ENCODE measurements around the gene ATP8B4. TPM values are rescaled to one million over a fixed set of nuclear protein-coding genes. Genes with fewer than 3 reads are reported as not detected.
"Not testable (repeated sequence)": the region's sequence is repeated elsewhere in the genome, so short reads cannot be mapped to it uniquely, and the experiment has no call there.

The ATP8B4 gene
- total RNA-seq = 10 to 100 TPM; 20.0 to 26.1 TPM

GRCh38 chr15:50119063-50120040 lies at the start of gene ATP8B4:
ATP8B4 (minus strand) TSS chr15:50119233; CDS start chr15:50106966, 12,267 bp downstream.
- Mint-ChIP-seq H3K27ac (peak within 1 kb of the TSS; percentile 78), H3K4me1 (peaks cover 20% of the 10 kb centered on the region), H3K27me3 (peaks cover 12% of the 10 kb centered on the region), H3K4me3 (peak within 1 kb of the TSS; percentile 67), H3K9me3 (peaks cover 9% of the 10 kb centered on the region), H3K36me3 (ENCODE audit: low read depth) (no peaks in the 10 kb centered on the region)
- peak; percentile 50 for ATAC-seq (replicated peaks)

- Mint-ChIP-seq H3K27ac (peak overlapping the region; percentile 11), H3K9me3 (no peaks in the 10 kb centered on the region), H3K36me3 (ENCODE audit: low read depth) (no peaks in the 10 kb centered on the region), H3K27me3 (peaks cover 33% of the 10 kb centered on the region), H3K4me3 (no peak overlapping the region), H3K4me1 (no peaks in the 10 kb centered on the region)
- no peak for ATAC-seq (replicated peaks)
These were observed 49.3 kb upstream of the ATP8B4 start for GRCh38 chr15:50168379-50168778.

- H3K27ac Mint-ChIP-seq = no peak overlapping the region
- no peak overlapping the region for H3K4me3 Mint-ChIP-seq
- no peaks in the 10 kb centered on the region for H3K4me1 Mint-ChIP-seq
These were observed 48.1 kb upstream of the ATP8B4 start for GRCh38 chr15:50167110-50167509.

GRCh38 chr15:50166216-50166615 lies 47.2 kb upstream of the ATP8B4 start:
- Mint-ChIP-seq H3K36me3 (ENCODE audit: low read depth) (no peaks in the 10 kb centered on the region), H3K4me1 (no peaks in the 10 kb centered on the region), H3K27ac (no peak overlapping the region), H3K27me3 (peaks cover 35% of the 10 kb centered on the region), H3K9me3 (peaks cover 5% of the 10 kb centered on the region), H3K4me3 (no peak overlapping the region)
- no peak for ATAC-seq (replicated peaks)

More at GRCh38 chr15:50167110-50167509, 48.1 kb upstream of the ATP8B4 start:
- peaks cover 40% of the 10 kb centered on the region for H3K27me3 Mint-ChIP-seq
- no peak for ATAC-seq (replicated peaks)
- no peaks in the 10 kb centered on the region for H3K36me3 Mint-ChIP-seq (ENCODE audit: low read depth)
- H3K9me3 Mint-ChIP-seq = peaks cover 5% of the 10 kb centered on the region

- H3K27me3 Mint-ChIP-seq = peaks cover 25% of the 10 kb centered on the region
- H3K27ac Mint-ChIP-seq = no peak overlapping the region
- H3K4me3 Mint-ChIP-seq = no peak overlapping the region
- no peak for ATAC-seq (replicated peaks)
- no peaks in the 10 kb centered on the region for H3K4me1 Mint-ChIP-seq
- H3K9me3 Mint-ChIP-seq = peaks cover 5% of the 10 kb centered on the region
- H3K36me3 Mint-ChIP-seq (ENCODE audit: low read depth) = no peaks in the 10 kb centered on the region
These were observed 45.4 kb upstream of the ATP8B4 start for GRCh38 chr15:50164458-50164857.

- Mint-ChIP-seq H3K9me3 (peaks cover 5% of the 10 kb centered on the region), H3K27ac (no peak overlapping the region), H3K27me3 (peaks cover 25% of the 10 kb centered on the region), H3K36me3 (ENCODE audit: low read depth) (no peaks in the 10 kb centered on the region), H3K4me1 (no peaks in the 10 kb centered on the region), H3K4me3 (no peak overlapping the region)
- no peak for ATAC-seq (replicated peaks)
These were observed 44.8 kb upstream of the ATP8B4 start for GRCh38 chr15:50163719-50164410.

- ATAC-seq (replicated peaks) = no peak
- Mint-ChIP-seq H3K9me3 (peaks cover 5% of the 10 kb centered on the region), H3K27me3 (peaks cover 23% of the 10 kb centered on the region), H3K4me3 (no peak overlapping the region), H3K36me3 (ENCODE audit: low read depth) (no peaks in the 10 kb centered on the region), H3K27ac (no peak overlapping the region), H3K4me1 (no peaks in the 10 kb centered on the region)
These were observed 44.1 kb upstream of the ATP8B4 start for GRCh38 chr15:50162969-50163718.

GRCh38 chr15:50158236-50158635 lies 39.2 kb upstream of the ATP8B4 start:
- not testable (repeated sequence) for H3K27me3 Mint-ChIP-seq; H3K27ac Mint-ChIP-seq; H3K4me3 Mint-ChIP-seq; H3K4me1 Mint-ChIP-seq; H3K36me3 Mint-ChIP-seq (ENCODE audit: low read depth); ATAC-seq (replicated peaks)
- H3K9me3 Mint-ChIP-seq = peaks cover 11% of the 10 kb centered on the region

GRCh38 chr15:50151476-50151875 lies 32.4 kb upstream of the ATP8B4 start:
- H3K27ac Mint-ChIP-seq = no peak overlapping the region
- no peak for ATAC-seq (replicated peaks)
- peaks cover 3% of the 10 kb centered on the region for H3K27me3 Mint-ChIP-seq
- H3K4me3 Mint-ChIP-seq = no peak overlapping the region
- H3K36me3 Mint-ChIP-seq (ENCODE audit: low read depth) = no peaks in the 10 kb centered on the region
- peaks cover 4% of the 10 kb centered on the region for H3K4me1 Mint-ChIP-seq
- no peaks in the 10 kb centered on the region for H3K9me3 Mint-ChIP-seq

- H3K27me3 Mint-ChIP-seq = peaks cover 3% of the 10 kb centered on the region
- no peak overlapping the region for H3K27ac Mint-ChIP-seq
- H3K4me3 Mint-ChIP-seq = no peak overlapping the region
- H3K36me3 Mint-ChIP-seq (ENCODE audit: low read depth) = no peaks in the 10 kb centered on the region
- H3K4me1 Mint-ChIP-seq = peaks cover 4% of the 10 kb centered on the region
- no peaks in the 10 kb centered on the region for H3K9me3 Mint-ChIP-seq
- no peak for ATAC-seq (replicated peaks)
These were observed 31.8 kb upstream of the ATP8B4 start for GRCh38 chr15:50150851-50151250.

GRCh38 chr15:50150349-50150748 lies 31.3 kb upstream of the ATP8B4 start:
- H3K4me1 Mint-ChIP-seq = peaks cover 4% of the 10 kb centered on the region
- H3K9me3 Mint-ChIP-seq = no peaks in the 10 kb centered on the region
- H3K36me3 Mint-ChIP-seq (ENCODE audit: low read depth) = no peaks in the 10 kb centered on the region
- H3K27me3 Mint-ChIP-seq = peaks cover 3% of the 10 kb centered on the region
- H3K4me3 Mint-ChIP-seq = no peak overlapping the region
- peak; percentile 66 for ATAC-seq (replicated peaks)
- H3K27ac Mint-ChIP-seq = peak overlapping the region; percentile 44

GRCh38 chr15:50149090-50149489 lies 30.1 kb upstream of the ATP8B4 start:
- Mint-ChIP-seq H3K36me3 (ENCODE audit: low read depth) (no peaks in the 10 kb centered on the region), H3K27me3 (peaks cover 3% of the 10 kb centered on the region), H3K27ac (no peak overlapping the region), H3K9me3 (no peaks in the 10 kb centered on the region), H3K4me3 (no peak overlapping the region), H3K4me1 (peaks cover 12% of the 10 kb centered on the region)
- ATAC-seq (replicated peaks) = peak; percentile 21

- Mint-ChIP-seq H3K4me1 (peaks cover 16% of the 10 kb centered on the region), H3K4me3 (no peak overlapping the region)
- ATAC-seq (replicated peaks) = no peak
These were observed 29.4 kb upstream of the ATP8B4 start for GRCh38 chr15:50148362-50148963.

GRCh38 chr15:50146632-50147031 lies 27.6 kb upstream of the ATP8B4 start:
- H3K27ac Mint-ChIP-seq = no peak overlapping the region

More at GRCh38 chr15:50148362-50148963, 29.4 kb upstream of the ATP8B4 start:
- Mint-ChIP-seq H3K27me3 (peaks cover 3% of the 10 kb centered on the region), H3K36me3 (ENCODE audit: low read depth) (no peaks in the 10 kb centered on the region), H3K27ac (no peak overlapping the region), H3K9me3 (no peaks in the 10 kb centered on the region)

More at GRCh38 chr15:50146632-50147031, 27.6 kb upstream of the ATP8B4 start:
- peaks cover 16% of the 10 kb centered on the region for H3K4me1 Mint-ChIP-seq
- no peak for ATAC-seq (replicated peaks)
- H3K9me3 Mint-ChIP-seq = no peaks in the 10 kb centered on the region
- H3K36me3 Mint-ChIP-seq (ENCODE audit: low read depth) = no peaks in the 10 kb centered on the region
- H3K27me3 Mint-ChIP-seq = no peaks in the 10 kb centered on the region
- H3K4me3 Mint-ChIP-seq = no peak overlapping the region
